Colonic mucosa (tissue), 4 donors: ENCODE results near the gene TNP1. TPM values are rescaled to one million over a fixed set of nuclear protein-coding genes. Genes with fewer than 3 reads are reported as not detected.

Source experiments
- DNase-seq: peaks from one replicate; pipeline ENCODE4 v3.0.0-alpha.2; 2020
- H3K27ac ChIP-seq: fragments of 200-600 bp; one replicate; pipeline ENCODE4 v1.8.0; 2021
- H3K27me3 ChIP-seq: fragments of 200-600 bp; one replicate; pipeline ENCODE4 v1.8.0; 2021
- H3K36me3 ChIP-seq: fragments of 200-600 bp; one replicate; pipeline ENCODE4 v1.8.0; 2021
- H3K4me1 ChIP-seq: fragments of 200-600 bp; one replicate; pipeline ENCODE4 v1.8.0; 2021; ENCODE audit warnings: mild to moderate bottlenecking
- H3K4me3 ChIP-seq: fragments of 200-600 bp; one replicate; pipeline ENCODE4 v1.8.0; 2021
- H3K9ac ChIP-seq, 2 donors: one replicate each; pipeline ENCODE4 v1.7.0; 2013; ENCODE audit warnings: control low read depth in 2 of 2, low read depth in 2 of 2, low read length in 2 of 2
- H3K9me3 ChIP-seq: fragments of 200-600 bp; one replicate; pipeline ENCODE4 v1.8.0; 2021
- CTCF ChIP-seq: fragments of 200-600 bp; IDR thresholded peaks from one replicate; pipeline ENCODE4 v1.8.0; 2022; ENCODE audit warnings: antibody characterized with exemption, mild to moderate bottlenecking
- intact Hi-C: fragments of 100-400 bp; cut with DNase I; formaldehyde crosslinking; loops from one replicate; pipeline ENCODE4 v1.14.1; 2022
- total RNA-seq, 2 donors: library from RNA; stranded (reverse); fragmentation: NEBNext Ultra II Directional in 1 of 2; extraction: Animal tissue kit (Norgen Biotek cat#: 25700) in 1 of 2; gene quantifications; one replicate each; pipeline ENCODE4 v1.2.1, GENCODE V29; 2021
- donor health status: healthy.
- donor health status: DM: no; HTN: no; CAD: no.
- donor health status: DM: no; HTN: no; CAD: no.

The TNP1 gene
- total RNA-seq, 2 donors from 2014 or later = not detected

GRCh38 chr2:216888887-216889622 lies 29.2 kb upstream of the TNP1 start:
- Histone ChIP-seq H3K27me3 (no peaks in the 10 kb centered on the region), H3K27ac (no peak overlapping the region), H3K36me3 (no peaks in the 10 kb centered on the region), H3K4me3 (no peak overlapping the region), H3K9ac (no peak overlapping the region), H3K9me3 (no peaks in the 10 kb centered on the region), H3K4me1 (no peaks in the 10 kb centered on the region)
- DNase-seq = no peak
- intact Hi-C loops = no loop called here
- no peak for TF ChIP-seq CTCF

- H3K9me3 ChIP-seq = no peaks in the 10 kb centered on the region
- intact Hi-C loops = no loop called here
- no peak overlapping the region for H3K4me3 ChIP-seq
- H3K27ac ChIP-seq = no peak overlapping the region
- no peak for TF ChIP-seq CTCF
- no peak overlapping the region for H3K9ac ChIP-seq
- no peaks in the 10 kb centered on the region for H3K4me1 ChIP-seq
- H3K27me3 ChIP-seq = no peaks in the 10 kb centered on the region
- no peak for DNase-seq
- no peaks in the 10 kb centered on the region for H3K36me3 ChIP-seq
These were observed 28.2 kb upstream of the TNP1 start for GRCh38 chr2:216888081-216888480.

- no peak overlapping the region for H3K4me3 ChIP-seq
- no peak for TF ChIP-seq CTCF
- H3K4me1 ChIP-seq = no peaks in the 10 kb centered on the region
- H3K9ac ChIP-seq = no peak overlapping the region
- no peaks in the 10 kb centered on the region for H3K27me3 ChIP-seq
- H3K36me3 ChIP-seq = no peaks in the 10 kb centered on the region
- no peaks in the 10 kb centered on the region for H3K9me3 ChIP-seq
- intact Hi-C loops = no loop called here
- no peak for DNase-seq
- no peak overlapping the region for H3K27ac ChIP-seq
These were observed 27.3 kb upstream of the TNP1 start for GRCh38 chr2:216887138-216887537.

GRCh38 chr2:216885117-216885553 lies 25.3 kb upstream of the TNP1 start:
- no peak overlapping the region for H3K9ac ChIP-seq
- no peaks in the 10 kb centered on the region for H3K36me3 ChIP-seq
- DNase-seq = no peak
- no peaks in the 10 kb centered on the region for H3K27me3 ChIP-seq
- no peaks in the 10 kb centered on the region for H3K4me1 ChIP-seq
- intact Hi-C loops = no loop called here
- H3K27ac ChIP-seq = no peak overlapping the region
- no peaks in the 10 kb centered on the region for H3K9me3 ChIP-seq
- TF ChIP-seq CTCF = no peak
- no peak overlapping the region for H3K4me3 ChIP-seq

- TF ChIP-seq CTCF = no peak
These were observed 24.5 kb upstream of the TNP1 start for GRCh38 chr2:216884347-216884746.

More at GRCh38 chr2:216884347-216884746, 24.5 kb upstream of the TNP1 start:
- intact Hi-C loops = no loop called here
- Histone ChIP-seq H3K27ac (no peak overlapping the region), H3K9ac (no peak overlapping the region), H3K36me3 (no peaks in the 10 kb centered on the region), H3K9me3 (no peaks in the 10 kb centered on the region), H3K4me1 (no peaks in the 10 kb centered on the region), H3K27me3 (no peaks in the 10 kb centered on the region), H3K4me3 (no peak overlapping the region)
- DNase-seq = no peak
